UCSD-AML1 (cell line): ENCODE results near the gene TBC1D22B.
A peak's percentile ranks its signal among the peaks of the same experiment; 100 is the strongest.
"Not testable (repeated sequence)": the region's sequence is repeated elsewhere in the genome, so short reads cannot be mapped to it uniquely, and the experiment has no call there.

ENCODE experiments used
- DNase-seq: peaks from one replicate; lab custom pipeline; 2025; ENCODE audit not compliant: unreplicated experiment; lab: John Stamatoyannopoulos, UW

TBC1D22B gene

DNA sequence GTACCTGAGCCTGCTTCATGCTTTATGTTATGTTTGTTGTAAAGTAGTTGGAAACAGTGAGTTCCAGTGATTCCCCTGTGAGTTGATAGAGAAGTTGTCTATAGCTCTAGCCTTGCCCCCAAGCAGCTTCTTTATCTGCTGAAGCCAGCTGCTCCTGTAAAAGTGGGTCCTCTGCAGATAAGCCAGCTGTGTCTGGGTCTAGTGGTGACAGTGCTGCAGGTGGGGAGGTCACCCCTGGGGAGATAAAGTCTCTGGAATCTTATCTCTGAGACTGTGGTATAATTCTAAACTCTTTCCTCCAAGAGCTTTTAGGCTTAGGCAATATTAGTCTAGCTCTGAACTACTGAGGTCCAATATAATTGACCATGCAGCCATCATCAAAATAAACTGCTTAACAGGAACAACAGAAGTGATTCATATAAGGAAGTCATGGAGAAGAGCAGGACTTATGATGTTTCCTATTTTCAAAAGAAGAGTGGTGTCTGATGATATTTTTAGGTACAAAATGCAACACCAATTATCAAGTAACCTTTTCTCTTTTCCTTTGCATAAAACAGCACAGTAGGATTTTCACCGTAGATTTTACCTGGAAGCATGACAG, 44.6 kb downstream of the TBC1D22B start:
- no peak for DNase-seq

- no peak for DNase-seq
These were observed 45.6 kb downstream of the TBC1D22B start for GRCh38 chr6:37303091-37303660.

DNA sequence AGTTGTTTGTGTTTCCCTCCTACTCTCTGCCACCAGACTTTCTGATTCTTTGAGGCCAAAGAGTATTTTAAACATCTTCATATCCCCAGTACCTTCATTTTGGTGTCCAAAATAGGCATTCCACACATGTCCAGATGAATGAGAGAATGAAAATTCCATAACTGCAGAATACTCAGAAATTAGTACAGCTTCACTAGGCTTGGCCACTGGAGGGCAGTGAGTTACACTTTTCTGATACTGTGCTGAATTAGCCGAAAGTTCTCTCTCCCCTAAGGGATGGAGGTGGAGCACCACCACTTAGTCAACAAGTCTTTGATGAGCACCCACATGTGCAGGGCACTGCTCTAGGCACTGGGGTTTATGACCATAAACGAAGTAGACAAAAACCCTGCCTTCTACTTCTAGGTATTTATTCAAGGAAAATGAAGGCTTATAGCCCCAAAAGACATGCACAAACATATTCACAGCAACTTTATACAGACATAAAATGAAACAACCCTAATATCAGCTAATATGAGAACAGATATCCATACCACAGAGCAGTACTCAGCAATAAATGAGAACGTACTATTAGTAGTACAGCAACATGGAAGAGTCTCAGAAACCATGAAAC, 46.4 kb downstream of the TBC1D22B start:
- peak; percentile 26 for DNase-seq

- DNase-seq: no peak
These were observed 47.2 kb downstream of the TBC1D22B start for GRCh38 chr6:37304766-37305165.

GRCh38 chr6:37305841-37306425, 48.4 kb downstream of the TBC1D22B start:
- peak; percentile 31 for DNase-seq

GRCh38 chr6:37306624-37307222, 49.2 kb downstream of the TBC1D22B start:
- no peak for DNase-seq

DNA sequence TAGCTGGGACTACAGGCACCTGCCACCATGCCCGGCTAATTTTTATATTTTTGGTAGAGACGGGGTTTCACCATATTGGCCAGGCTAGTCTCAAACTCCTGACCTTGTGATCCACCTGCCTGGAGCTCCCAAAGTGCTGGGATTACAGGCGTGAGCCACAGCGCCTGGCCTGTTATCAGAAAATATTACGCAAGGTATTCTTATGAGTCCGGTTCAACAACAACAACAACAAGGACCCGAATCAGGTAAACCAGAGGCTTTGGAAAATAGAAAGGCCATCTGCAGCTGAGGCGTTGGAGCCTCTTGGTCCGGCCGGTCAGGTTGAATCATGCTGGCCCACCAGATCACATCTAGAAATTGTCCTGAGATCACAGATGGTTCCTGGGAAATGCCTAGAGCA, 49.9 kb downstream of the TBC1D22B start:
- DNase-seq: not testable (repeated sequence)

DNA sequence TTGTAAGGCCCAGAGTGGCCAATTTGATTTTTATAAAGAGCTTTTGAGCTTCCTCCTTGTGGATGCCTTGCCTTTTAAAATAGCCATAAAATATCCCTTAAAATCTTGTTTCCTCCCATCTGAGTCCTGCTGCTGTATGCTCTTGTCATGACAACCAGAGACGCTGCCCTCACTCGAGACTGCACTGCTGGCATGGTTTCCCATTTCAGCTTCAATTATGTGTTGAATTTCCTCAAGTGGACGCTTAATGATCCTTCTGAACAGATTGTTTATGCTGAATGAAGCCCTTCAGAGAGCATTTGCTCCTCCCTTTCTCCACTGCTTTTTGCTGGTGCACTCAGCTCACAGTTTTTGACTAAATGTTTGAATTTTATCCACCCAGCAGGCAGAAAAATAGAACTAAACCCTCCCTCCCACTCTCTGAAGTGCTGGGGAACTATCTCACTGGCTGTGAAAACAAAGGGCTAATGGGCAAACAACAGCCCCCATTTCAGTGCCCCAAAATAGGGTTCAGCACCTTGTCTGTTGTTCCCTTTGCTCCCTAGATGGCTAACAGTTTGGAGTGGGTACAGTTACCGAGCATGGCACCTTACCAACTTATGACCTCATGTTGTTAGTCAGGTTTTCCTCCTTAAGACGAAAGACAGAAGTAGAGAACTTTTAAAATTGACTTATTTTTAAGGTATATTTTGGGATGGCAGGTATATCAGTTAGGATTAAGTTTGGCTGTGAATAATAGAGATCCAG, 50.7 kb downstream of the TBC1D22B start:
- no peak for DNase-seq

- no peak for DNase-seq
These were observed 51.5 kb downstream of the TBC1D22B start for GRCh38 chr6:37309046-37309445.

DNA sequence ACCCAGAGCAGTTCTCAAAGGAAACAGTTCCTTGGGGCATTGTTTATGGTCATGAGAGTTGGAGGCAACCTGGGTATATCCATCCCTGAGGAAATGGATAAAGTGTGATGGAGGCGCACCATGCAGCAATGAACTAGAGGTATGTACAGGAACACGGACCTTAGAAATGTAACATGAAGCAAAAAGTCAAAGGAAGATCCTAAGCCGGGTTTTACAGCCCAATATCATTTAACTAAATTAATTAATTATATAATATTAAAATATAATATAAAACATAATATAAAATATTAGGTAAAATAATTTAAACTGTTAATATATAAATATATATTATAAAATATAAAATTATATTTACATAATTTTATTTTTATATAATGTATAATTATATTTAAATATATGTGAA, 52.1 kb downstream of the TBC1D22B start:
- DNase-seq: no peak

DNA sequence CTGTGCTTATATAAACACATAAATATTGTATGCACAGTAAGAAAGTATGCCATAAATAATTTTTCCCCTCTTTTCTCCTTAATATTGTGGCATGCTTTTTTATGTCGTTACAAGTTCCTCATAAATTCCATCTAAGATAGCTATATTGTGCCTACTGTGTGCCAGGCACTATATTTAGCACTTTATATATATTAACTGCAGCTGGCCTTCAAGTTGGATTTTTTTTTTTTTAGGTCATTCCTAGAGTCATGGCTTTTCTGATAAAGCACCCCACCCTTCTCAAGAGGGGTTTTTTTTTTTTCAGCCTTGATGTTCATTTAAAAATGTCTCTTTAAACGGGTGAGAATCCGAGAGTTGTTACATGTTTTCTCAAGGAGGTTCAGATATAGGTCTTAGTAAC, 53.4 kb downstream of the TBC1D22B start:
- no peak for DNase-seq

- DNase-seq: peak; percentile 25
These were observed 54.3 kb downstream of the TBC1D22B start for GRCh38 chr6:37311741-37312473.

GRCh38 chr6:37313723-37314486, 56.3 kb downstream of the TBC1D22B start:
- DNase-seq: peak; percentile 50

DNA sequence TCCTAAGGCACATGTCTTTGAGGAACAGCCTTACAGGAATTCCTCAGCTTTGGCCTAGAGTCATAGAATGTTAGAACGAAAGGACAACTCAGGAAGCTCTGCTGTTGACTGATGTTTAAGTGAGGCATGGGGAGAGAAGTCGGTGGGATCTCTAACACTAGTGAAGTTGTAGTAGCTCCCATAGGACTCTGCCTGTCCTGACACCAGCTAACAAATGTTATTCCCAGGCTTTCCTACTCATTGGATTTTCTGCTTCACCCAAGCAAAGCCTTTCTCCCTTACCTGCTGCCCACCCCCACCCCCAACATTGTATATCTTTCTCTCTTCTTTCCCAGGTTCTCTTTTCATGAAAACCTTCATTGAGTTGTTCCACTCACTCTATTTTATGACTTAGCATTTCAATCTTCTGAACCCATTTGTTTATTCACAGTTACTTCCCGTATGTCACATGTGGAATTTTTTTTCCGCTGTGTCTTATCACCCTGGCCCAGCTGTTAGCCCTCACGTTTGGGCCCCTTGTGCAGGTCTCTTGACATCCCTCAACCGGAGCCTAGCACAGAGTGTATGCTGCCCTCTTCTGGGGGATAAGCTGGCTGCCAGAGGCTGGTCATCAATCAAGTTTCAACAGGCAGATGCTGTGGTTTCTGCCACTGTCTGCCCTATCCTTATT, 57.0 kb downstream of the TBC1D22B start:
- DNase-seq: peak; percentile 86

DNA sequence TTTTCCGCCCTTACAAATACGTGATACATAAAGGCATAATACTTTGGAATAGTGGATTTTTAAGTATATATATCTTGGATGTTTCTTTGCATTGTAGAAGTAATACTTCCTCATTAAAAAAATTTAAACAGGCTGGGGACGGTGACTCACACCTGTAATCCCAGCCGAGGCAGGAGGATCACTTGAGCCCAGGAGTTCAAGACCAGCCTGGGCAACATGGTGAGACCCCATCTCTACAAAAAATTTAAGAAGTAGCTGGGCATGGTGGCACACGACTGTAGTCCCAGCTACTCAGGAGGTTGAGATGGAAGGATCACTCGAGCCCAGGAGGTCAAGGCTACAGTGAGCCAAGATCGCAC, 57.6 kb downstream of the TBC1D22B start:
- no peak for DNase-seq

GRCh38 chr6:37316071-37316470, 58.5 kb downstream of the TBC1D22B start:
- no peak for DNase-seq

DNA sequence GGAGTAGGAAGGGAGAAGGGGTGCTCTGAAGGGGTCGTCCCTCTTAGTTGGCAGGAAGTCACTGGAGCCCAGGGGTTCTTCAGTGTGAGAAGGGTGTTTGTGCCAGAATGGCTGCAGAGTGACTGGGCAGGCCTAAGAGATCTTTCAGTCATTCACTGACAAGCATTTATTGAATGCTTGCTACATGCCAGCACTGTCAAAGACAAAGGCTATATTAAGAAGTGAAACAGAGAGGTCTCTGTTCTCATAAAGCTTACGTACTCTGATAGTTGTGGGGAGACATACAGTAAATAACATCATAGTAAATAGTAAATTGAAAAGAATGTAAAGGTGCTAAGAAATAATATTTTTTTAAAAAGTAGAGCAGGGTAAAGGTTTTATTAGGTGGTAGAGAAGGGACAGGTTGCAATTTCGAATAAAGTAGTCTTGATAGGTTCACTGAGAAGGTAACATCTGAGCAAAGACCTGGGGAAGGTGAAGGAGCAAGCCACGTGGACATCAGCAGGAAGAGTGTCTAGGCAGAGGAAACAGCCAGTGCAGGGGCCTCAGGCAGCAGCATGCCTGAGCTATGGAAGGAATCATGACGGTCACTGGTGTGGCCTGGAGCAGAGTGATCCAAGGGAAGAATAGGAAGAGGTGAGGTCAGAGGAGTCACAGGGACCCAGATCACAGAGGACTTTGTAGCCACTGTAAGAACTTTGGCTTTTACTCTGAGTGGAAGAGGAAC, 59.9 kb downstream of the TBC1D22B start:
- DNase-seq: no peak

DNA sequence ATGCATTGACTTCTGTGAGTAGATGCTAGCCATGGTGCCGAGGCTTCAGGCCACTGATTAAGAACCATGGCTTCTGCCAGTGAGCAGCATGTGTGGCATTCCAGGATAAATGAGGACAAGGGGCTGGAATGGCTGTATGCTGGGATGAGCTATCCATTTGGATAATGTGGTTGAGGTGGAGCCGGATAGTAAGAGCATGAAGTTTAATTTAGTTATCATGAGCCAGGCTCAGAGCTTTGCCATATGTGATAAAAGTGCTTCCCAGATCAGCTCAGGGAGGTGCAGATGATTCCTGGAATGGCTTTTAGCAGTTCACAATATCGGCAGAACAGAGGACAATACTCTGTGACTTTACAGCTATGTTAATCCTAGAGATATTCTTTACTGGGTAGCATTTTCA, 61.6 kb downstream of the TBC1D22B start:
- no peak for DNase-seq
